ENCODE measurements around the gene ANKRD34B. TPM values are rescaled to one million over a fixed set of nuclear protein-coding genes. Genes with fewer than 3 reads are reported as not detected.

Gene ANKRD34B
- total and polyA plus RNA-seq, 2 donors (not counting 1 experiment from before 2014, with no cell fraction given) = not detected

DNA sequence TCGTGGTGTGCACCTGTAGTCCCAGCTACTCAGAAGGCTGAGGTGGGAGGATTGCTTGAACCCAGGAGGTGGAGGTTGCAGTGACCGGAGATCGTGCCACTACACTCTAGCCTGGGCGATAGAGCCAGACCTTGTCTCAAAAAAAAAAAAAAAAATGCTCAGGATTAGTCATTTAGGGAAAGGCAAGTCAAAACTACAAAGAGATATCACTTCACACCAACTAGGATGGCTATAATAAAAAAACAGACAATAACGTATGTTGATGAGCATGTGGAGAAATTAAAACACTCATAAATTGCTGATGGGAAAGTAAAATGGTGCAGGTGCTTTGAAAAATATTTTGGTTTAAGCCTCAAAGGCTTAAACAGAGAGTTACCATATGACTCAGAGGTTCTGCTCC lies 6.3 kb upstream of the ANKRD34B start:
- Histone ChIP-seq H3K79me2 (ENCODE audit: control insufficient read depth, insufficient read depth, low read length) (no peaks in the 10 kb centered on the region), H3K36me3 (replicated peaks in 1 of 2; ENCODE audit: control extremely low read depth in 1 of 2, control insufficient read depth in 1 of 2, extremely low read depth in 1 of 2, insufficient read depth in 2 of 2, low read length in 1 of 2) (no peaks in the 10 kb centered on the region), H3K4me3 (ENCODE audit: control extremely low read depth in 1 of 5, extremely low read depth in 1 of 5, insufficient read depth in 1 of 5, low read depth in 2 of 5, low read length in 4 of 5) (no peak overlapping the region), H3K27ac (ENCODE audit: low read length in 2 of 2) (no peak overlapping the region), H3K9ac (ENCODE audit: low read length) (no peak overlapping the region), H2AFZ (ENCODE audit: insufficient read depth, low read depth, low read length, poor library complexity, severe bottlenecking) (no peak overlapping the region), H3K4me2 (replicated peaks; ENCODE audit: low read depth, low read length, poor library complexity, severe bottlenecking) (no peak overlapping the region), H3K4me1 (ENCODE audit: control insufficient read depth in 2 of 2, insufficient read depth in 2 of 2, low read length in 2 of 2) (no peaks in the 10 kb centered on the region), H4K20me1 (ENCODE audit: control insufficient read depth, insufficient read depth, low read length, poor library complexity, severe bottlenecking) (no peaks in the 10 kb centered on the region), H3K27me3 (replicated peaks in 1 of 4; ENCODE audit: control extremely low read depth in 1 of 4, control insufficient read depth in 3 of 4, insufficient read depth in 4 of 4, low read length in 3 of 4) (peaks cover 0 to 21% (median 11%) of the 10 kb centered on the region in 4 experiments), H3K9me3 (ENCODE audit: control extremely low read depth in 1 of 3, control insufficient read depth in 2 of 3, insufficient read depth in 1 of 3, low read length in 2 of 3) (peaks cover 0 to 1% (median 0%) of the 10 kb centered on the region in 3 donors)
- Mint-ChIP-seq H3K27ac (no peak overlapping the region), H3K4me1 (peaks cover under 1% of the 10 kb centered on the region), H3K27me3 (peaks cover 41% of the 10 kb centered on the region), H3K4me3 (no peak overlapping the region), H3K9me3 (ENCODE audit: insufficient read depth) (peaks cover 4% of the 10 kb centered on the region)
- DNase-seq = no peak
- intact Hi-C loops (cut with micrococcal nuclease) = no loop called here
- ATAC-seq (ENCODE audit: low read depth) = no peak
- CTCF ChIA-PET = no interaction called here
- no peak for TF ChIP-seq EZH2 (IDR thresholded peaks at IDR 0.05; ENCODE audit: borderline replicate concordance, insufficient read depth, low read depth, low read length, poor library complexity, severe bottlenecking)
- TF ChIP-seq, protein P1, sequence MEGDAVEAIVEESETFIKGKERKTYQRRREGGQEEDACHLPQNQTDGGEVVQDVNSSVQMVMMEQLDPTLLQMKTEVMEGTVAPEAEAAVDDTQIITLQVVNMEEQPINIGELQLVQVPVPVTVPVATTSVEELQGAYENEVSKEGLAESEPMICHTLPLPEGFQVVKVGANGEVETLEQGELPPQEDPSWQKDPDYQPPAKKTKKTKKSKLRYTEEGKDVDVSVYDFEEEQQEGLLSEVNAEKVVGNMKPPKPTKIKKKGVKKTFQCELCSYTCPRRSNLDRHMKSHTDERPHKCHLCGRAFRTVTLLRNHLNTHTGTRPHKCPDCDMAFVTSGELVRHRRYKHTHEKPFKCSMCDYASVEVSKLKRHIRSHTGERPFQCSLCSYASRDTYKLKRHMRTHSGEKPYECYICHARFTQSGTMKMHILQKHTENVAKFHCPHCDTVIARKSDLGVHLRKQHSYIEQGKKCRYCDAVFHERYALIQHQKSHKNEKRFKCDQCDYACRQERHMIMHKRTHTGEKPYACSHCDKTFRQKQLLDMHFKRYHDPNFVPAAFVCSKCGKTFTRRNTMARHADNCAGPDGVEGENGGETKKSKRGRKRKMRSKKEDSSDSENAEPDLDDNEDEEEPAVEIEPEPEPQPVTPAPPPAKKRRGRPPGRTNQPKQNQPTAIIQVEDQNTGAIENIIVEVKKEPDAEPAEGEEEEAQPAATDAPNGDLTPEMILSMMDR (IDR thresholded peaks at IDR 0.05) = no peak
- POLR2A ChIA-PET = no interaction called here
- WGBS (ENCODE audit: insufficient coverage) = 62% methylated on average over 3 of the region's 5 CpGs

DNA sequence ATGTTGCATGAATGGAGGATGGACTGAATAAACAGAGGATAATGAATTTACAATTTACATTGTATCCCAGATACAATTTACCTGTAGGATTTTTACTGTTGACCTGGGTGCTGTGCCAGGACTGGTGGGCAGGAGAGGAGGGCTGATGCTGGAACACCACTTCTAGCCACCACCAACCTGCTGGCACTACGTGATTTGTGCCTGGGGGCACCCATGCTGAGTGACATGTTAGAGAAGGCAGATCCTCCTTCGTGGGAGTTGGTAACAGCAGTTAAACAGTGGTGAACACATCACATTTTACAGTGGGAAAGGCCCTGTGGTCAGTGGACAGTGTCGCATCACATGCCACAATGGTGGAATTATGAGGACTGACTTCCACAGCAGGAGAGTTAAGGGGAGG lies 3.0 kb upstream of the ANKRD34B start:
- H3K4me3 ChIP-seq (ENCODE audit: control extremely low read depth in 1 of 5, extremely low read depth in 1 of 5, insufficient read depth in 1 of 5, low read depth in 2 of 5, low read length in 4 of 5) = no peak overlapping the region
- no peak overlapping the region for H3K9ac ChIP-seq (ENCODE audit: low read length)
- no peak overlapping the region for H3K4me3 Mint-ChIP-seq
- no peak overlapping the region for H3K4me2 ChIP-seq (replicated peaks; ENCODE audit: low read depth, low read length, poor library complexity, severe bottlenecking)
- no peak for TF ChIP-seq EZH2 (IDR thresholded peaks at IDR 0.05; ENCODE audit: borderline replicate concordance, insufficient read depth, low read depth, low read length, poor library complexity, severe bottlenecking)
- TF ChIP-seq, protein P1 (IDR thresholded peaks at IDR 0.05) = no peak
- no peak overlapping the region for H3K27ac Mint-ChIP-seq
- no peaks in the 10 kb centered on the region for H3K9me3 Mint-ChIP-seq (ENCODE audit: insufficient read depth)
- DNase-seq (no peak), ATAC-seq (ENCODE audit: low read depth) (no peak)
- H3K9me3 ChIP-seq (ENCODE audit: control extremely low read depth in 1 of 3, control insufficient read depth in 2 of 3, insufficient read depth in 1 of 3, low read length in 2 of 3) = peaks cover 0 to 1% (median 0%) of the 10 kb centered on the region in 3 donors
- no peaks in the 10 kb centered on the region for H4K20me1 ChIP-seq (ENCODE audit: control insufficient read depth, insufficient read depth, low read length, poor library complexity, severe bottlenecking)
- no peaks in the 10 kb centered on the region for H3K36me3 ChIP-seq (replicated peaks in 1 of 2; ENCODE audit: control extremely low read depth in 1 of 2, control insufficient read depth in 1 of 2, extremely low read depth in 1 of 2, insufficient read depth in 2 of 2, low read length in 1 of 2)
- peaks cover 55% of the 10 kb centered on the region for H3K27me3 Mint-ChIP-seq
- no peaks in the 10 kb centered on the region for H3K79me2 ChIP-seq (ENCODE audit: control insufficient read depth, insufficient read depth, low read length)
- peaks cover 9% of the 10 kb centered on the region for H3K4me1 Mint-ChIP-seq
- intact Hi-C loops (cut with micrococcal nuclease) = no loop called here
- POLR2A ChIA-PET = no interaction called here
- H2AFZ ChIP-seq (ENCODE audit: insufficient read depth, low read depth, low read length, poor library complexity, severe bottlenecking) = no peak overlapping the region
- H3K27me3 ChIP-seq (replicated peaks in 1 of 4; ENCODE audit: control extremely low read depth in 1 of 4, control insufficient read depth in 3 of 4, insufficient read depth in 4 of 4, low read length in 3 of 4) = peaks cover 0 to 47% (median 20%) of the 10 kb centered on the region in 4 experiments
- H3K4me1 ChIP-seq (ENCODE audit: control insufficient read depth in 2 of 2, insufficient read depth in 2 of 2, low read length in 2 of 2) = peaks cover 12 to 13% of the 10 kb centered on the region in 2 donors
- H3K27ac ChIP-seq (ENCODE audit: low read length in 2 of 2) = no peak overlapping the region
- 76% methylated on average over 3 of the region's 3 CpGs for WGBS (ENCODE audit: insufficient coverage)
- CTCF ChIA-PET = no interaction called here
